ENCODE results near the gene LEMD2. TPM values are rescaled to one million over a fixed set of nuclear protein-coding genes. Genes with fewer than 3 reads are reported as not detected.
A peak's percentile ranks its signal among the peaks of the same experiment; 100 is the strongest.

The LEMD2 gene
- total and polyA plus RNA-seq, 10 donors, result 38.6 to 97.6 (median 61.6) TPM

DNA sequence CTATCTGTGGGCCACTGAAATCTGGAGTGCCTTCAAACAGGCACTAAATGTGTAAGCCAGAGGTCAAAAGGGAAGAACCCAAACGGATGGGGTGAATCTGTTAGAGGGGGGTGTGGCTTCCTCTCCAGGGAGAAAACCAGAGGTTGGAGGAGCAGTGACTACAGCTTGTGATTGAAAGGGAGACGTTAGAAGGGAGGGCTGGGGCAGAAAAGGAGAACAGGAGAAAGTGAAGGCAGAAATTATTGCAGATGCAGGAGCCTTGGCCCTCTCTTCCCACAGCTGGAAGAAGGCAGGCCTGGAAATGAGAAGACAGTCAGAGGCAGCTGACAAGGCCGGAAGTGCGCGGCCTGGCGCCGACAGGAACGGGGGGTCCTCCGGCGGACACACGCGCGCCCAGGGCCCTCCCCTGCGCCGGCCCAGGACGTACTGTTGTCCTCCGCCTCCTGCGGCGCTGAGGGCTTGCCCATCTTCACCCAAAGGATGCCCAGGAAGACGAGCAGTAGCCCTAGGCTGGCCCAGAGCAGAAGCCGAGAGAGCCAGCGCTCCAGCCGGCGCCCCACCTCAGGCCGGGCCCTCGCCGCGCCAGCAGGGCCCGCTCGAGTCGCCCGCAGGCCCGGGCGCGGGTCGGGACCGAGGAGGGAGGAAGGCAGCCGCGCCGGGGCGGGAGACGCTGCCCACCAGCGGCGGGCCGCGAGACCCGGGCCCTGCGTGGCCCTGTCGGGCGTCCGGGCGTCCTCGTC lies 806 bp downstream of the LEMD2 start:
- intact Hi-C loops (cut with DNase I; ENCODE audit: low total_unique reads), result no loop called here
- H3K27me3 ChIP-seq (replicated peaks in 1 of 7), result no peaks in the 10 kb centered on the region
- TF ChIP-seq POLR2A (IDR thresholded peaks at IDR 0.05), result no peak
- peak; percentile 87 to 94 (median 87) for TF ChIP-seq POLR2AphosphoS5 (IDR thresholded peaks at IDR 0.05)
- TF ChIP-seq, protein P1, sequence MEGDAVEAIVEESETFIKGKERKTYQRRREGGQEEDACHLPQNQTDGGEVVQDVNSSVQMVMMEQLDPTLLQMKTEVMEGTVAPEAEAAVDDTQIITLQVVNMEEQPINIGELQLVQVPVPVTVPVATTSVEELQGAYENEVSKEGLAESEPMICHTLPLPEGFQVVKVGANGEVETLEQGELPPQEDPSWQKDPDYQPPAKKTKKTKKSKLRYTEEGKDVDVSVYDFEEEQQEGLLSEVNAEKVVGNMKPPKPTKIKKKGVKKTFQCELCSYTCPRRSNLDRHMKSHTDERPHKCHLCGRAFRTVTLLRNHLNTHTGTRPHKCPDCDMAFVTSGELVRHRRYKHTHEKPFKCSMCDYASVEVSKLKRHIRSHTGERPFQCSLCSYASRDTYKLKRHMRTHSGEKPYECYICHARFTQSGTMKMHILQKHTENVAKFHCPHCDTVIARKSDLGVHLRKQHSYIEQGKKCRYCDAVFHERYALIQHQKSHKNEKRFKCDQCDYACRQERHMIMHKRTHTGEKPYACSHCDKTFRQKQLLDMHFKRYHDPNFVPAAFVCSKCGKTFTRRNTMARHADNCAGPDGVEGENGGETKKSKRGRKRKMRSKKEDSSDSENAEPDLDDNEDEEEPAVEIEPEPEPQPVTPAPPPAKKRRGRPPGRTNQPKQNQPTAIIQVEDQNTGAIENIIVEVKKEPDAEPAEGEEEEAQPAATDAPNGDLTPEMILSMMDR (IDR thresholded peaks at IDR 0.05 in 8 of 11, conservative IDR thresholded peaks at IDR 0.05 in 3 of 11), result peak in 1 of 11 experiments; percentile 5
- H3K4me3 ChIP-seq, result peak overlapping the region; percentile 65 to 98 (median 92)
- peaks cover 3 to 41% (median 17%) of the 10 kb centered on the region in 6 donors for H3K36me3 ChIP-seq
- WGBS, 5 donors, result 0 to 1% (median 0%) methylated on average over 15 to 53 of the region's 53 CpGs
- H3K9me3 ChIP-seq, result no peaks in the 10 kb centered on the region
- peak; percentile 94 for DNase-seq
- H3K27ac ChIP-seq, result peak overlapping the region; percentile 90 to 100 (median 99)
- H3K4me1 ChIP-seq, result peaks cover 39 to 57% (median 47%) of the 10 kb centered on the region in 6 donors

GRCh38 chr6:33787346-33787953 lies 1.5 kb downstream of the LEMD2 start:
- Histone ChIP-seq H3K4me1 (peaks cover 39 to 57% (median 47%) of the 10 kb centered on the region in 6 donors), H3K27me3 (replicated peaks in 1 of 7) (no peaks in the 10 kb centered on the region), H3K36me3 (peaks cover 3 to 48% (median 23%) of the 10 kb centered on the region in 6 donors), H3K9me3 (no peaks in the 10 kb centered on the region), H3K27ac (peak overlapping the region; percentile 90 to 100 (median 99)), H3K4me3 (peak overlapping the region; percentile 65 to 98 (median 92))
- intact Hi-C loops (cut with DNase I; ENCODE audit: low total_unique reads), result no loop called here
- TF ChIP-seq POLR2AphosphoS5 (IDR thresholded peaks at IDR 0.05) (no peak), POLR2A (IDR thresholded peaks at IDR 0.05) (no peak)
- TF ChIP-seq, protein P1 (IDR thresholded peaks at IDR 0.05 in 8 of 11, conservative IDR thresholded peaks at IDR 0.05 in 3 of 11), result no peak
- 34 to 69% (median 55%) methylated on average over 7 of the region's 7 CpGs for WGBS, 5 donors
- no peak for DNase-seq

DNA sequence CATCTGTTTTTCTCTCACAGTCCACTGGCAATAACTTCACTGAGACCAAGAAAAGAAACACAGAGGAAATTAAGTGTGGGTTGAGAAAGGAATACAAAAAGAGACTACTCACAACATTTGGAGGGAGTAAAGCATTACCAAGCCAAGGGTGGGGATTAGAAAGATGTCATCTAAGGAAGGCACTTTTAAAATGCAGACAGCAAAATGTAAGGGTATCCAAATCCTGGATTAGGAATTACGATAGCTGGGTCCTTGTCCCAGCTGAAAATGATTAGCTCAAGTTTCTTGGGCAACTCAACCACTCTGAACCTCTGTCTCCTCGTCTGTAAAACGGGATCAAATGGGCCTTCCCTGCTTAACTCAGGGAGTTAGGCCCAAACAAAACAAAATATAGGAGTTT lies 2.2 kb downstream of the LEMD2 start:
- Histone ChIP-seq H3K9me3 (no peaks in the 10 kb centered on the region), H3K27me3 (replicated peaks in 1 of 7) (no peaks in the 10 kb centered on the region), H3K4me3 (peak overlapping the region in 3 of 8 donors; percentile 86 to 95 (median 95)), H3K36me3 (peaks cover 3 to 55% (median 30%) of the 10 kb centered on the region in 6 donors), H3K4me1 (peaks cover 39 to 59% (median 48%) of the 10 kb centered on the region in 6 donors), H3K27ac (peak overlapping the region; percentile 90 to 100 (median 99))
- 77 to 93% (median 85%) methylated on average over 3 of the region's 3 CpGs for WGBS, 5 donors
- no peak for DNase-seq
- intact Hi-C loops (cut with DNase I; ENCODE audit: low total_unique reads), result no loop called here
- TF ChIP-seq, protein P1 (IDR thresholded peaks at IDR 0.05 in 8 of 11, conservative IDR thresholded peaks at IDR 0.05 in 3 of 11), result no peak
- TF ChIP-seq POLR2AphosphoS5 (IDR thresholded peaks at IDR 0.05), result no peak
- no peak for TF ChIP-seq POLR2A (IDR thresholded peaks at IDR 0.05)

GRCh38 chr6:33785778-33786177 lies 3.2 kb downstream of the LEMD2 start:
- Histone ChIP-seq H3K9me3 (no peaks in the 10 kb centered on the region), H3K27ac (peak overlapping the region in 5 of 8 donors; percentile 97 to 100 (median 99)), H3K36me3 (peaks cover 3 to 64% (median 40%) of the 10 kb centered on the region in 6 donors), H3K27me3 (replicated peaks in 1 of 7) (no peaks in the 10 kb centered on the region), H3K4me1 (peaks cover 39 to 69% (median 50%) of the 10 kb centered on the region in 6 donors), H3K4me3 (peak overlapping the region in 1 of 8 donors; percentile 95)
- TF ChIP-seq POLR2A (IDR thresholded peaks at IDR 0.05), result no peak
- TF ChIP-seq, protein P1 (IDR thresholded peaks at IDR 0.05 in 8 of 11, conservative IDR thresholded peaks at IDR 0.05 in 3 of 11), result no peak
- TF ChIP-seq POLR2AphosphoS5 (IDR thresholded peaks at IDR 0.05), result no peak
- no peak for DNase-seq
- intact Hi-C loops (cut with DNase I; ENCODE audit: low total_unique reads), result no loop called here
- 59 to 68% (median 64%) methylated on average over 3 of the region's 3 CpGs for WGBS, 5 donors
